Stimulated activated CD4-positive, alpha-beta T cell treated with anti-CD3 and anti-CD28 coated beads, Interleukin-15, amount 100 ng/mL, for 1 hour (primary cell): Measurements from ENCODE around the gene RUVBL1.

ENCODE experiments used
- DNase-seq, 2 donors: peaks; one replicate each; pipeline ENCODE4 v3.0.0-alpha.2; 2020; ENCODE audit warnings: low read depth in 1 of 2, low spot score in 1 of 2

Gene RUVBL1

DNA sequence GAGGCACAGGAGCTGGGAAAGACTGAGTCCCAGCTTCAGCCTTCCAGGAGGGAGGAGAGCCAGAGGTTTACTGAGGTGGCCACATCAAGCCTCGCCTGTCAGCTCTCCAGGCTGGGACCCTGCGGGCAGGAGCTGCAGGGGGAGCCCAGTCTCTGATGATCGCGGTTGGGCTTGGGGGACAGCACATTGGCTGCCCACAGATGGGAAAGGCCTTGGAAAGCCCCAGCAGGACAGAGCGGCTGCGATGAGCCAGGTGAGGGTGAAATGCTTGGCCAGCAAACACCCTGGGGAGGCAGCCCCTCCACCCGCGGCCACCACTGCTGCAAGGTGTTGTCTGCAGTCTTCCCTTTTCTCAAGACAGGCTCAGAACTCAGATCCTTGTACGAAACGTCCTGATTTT is 40.2 kb downstream of the RUVBL1 start:
- no peak for DNase-seq

DNA sequence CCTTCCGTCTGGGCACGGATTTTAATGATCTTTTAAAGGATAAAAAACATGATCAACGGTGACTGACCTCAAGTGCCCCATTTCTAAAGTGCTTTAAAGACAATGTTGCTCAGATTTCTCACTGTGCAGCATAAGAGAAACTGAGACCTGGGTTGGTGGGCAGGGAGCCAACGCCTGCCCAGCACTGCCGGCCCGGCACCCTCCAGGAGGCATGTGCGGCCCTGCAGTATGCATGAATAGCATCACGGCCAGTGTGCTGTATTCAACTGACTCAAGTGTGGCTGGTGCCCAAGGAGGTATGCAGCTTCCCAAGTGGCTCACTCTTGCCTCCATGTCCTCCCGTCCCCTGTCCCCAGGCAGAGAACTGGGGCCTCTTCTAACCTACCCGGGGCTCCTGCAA is 41.1 kb downstream of the RUVBL1 start:
- DNase-seq: no peak

DNA sequence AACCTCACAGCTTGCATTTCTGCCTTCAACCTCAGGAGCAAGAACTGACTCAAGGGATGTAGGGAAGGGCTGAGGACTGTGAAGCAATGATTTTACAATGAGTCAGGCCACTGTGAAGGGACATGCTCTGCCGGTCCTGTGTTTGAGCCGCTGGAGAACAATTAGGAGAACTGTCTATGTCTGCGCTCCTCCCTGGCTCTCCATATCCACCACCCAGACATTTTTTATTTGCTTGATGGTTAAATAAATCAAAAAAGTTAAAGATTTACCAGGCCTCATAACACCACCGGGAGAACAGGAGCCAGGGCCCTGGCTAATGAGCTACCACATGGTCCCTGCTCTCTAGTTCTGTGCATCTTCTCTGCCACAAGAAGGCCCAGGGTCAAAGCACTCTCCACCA is 41.8 kb downstream of the RUVBL1 start:
- no peak for DNase-seq

DNA sequence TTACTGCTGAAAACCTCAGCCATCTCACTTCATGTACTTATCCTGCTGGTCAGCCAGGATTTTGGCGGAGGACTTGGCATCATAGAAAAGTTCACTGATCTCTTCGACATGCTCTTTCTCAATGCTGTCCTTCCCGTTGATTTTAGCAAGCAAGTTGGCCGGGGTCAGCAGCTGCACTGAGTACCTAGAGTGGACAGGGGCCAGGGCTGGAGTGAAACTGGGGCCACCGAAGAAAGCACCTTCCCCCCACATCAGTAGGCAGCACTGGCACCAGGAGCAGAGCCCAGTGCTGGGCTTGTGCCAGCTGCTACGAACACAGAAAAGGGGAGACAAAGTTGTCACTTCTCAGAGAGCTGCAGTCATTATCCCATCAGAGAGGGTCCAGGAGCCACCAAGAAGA is 42.4 kb downstream of the RUVBL1 start:
- no peak for DNase-seq

DNA sequence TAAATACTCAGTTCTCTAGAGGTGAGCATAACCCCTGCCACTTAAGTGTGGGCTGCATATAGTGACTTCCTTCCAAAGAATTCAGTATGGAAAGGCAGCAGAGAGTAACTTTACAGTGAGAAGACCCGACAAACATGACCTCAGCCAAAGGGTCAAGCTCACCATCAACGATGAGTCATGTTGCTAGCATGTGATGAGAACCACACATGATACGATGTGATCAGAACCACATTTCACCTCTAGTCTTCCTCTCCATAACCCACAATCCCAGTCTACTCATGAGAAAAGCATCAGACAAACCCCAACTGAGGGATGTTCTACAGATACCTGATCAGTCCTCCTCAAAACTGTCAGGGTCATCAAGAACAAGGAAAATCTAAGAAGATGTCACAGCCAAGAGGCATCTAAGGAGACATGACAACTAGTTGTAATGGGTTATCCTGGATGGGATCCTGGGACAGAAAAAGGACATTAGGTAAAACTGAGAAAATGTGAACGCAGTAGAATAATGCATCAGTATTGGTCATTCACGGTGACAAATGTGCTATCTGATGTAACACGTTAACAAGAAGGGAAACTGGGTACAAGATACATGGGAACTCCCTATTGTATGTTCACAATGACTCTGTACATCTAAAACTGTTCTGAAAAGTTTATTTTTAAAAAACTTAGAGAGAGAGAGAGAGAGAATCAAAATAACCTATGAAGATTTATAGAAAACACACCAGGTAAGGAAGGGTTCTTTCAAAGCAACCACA is 43.1 kb downstream of the RUVBL1 start:
- no peak for DNase-seq

DNA sequence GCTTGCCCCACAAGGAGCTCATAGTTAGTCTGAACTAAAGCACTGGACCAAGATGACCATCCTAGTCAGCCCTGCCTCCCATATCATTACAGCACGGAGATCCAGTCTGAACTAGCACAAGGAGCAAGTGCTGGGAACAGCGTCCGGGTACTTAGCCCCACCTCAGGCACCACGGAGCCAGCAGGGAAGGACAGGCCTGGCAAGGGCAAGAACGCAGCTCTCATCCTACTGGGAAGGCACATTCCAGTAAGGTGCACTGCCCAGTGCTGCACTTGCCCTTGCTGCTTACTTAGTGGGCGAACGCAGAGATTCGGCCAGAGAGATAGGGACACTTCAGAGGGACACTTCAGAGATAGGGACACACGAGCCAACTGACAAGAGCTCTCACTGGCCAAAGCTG is 43.8 kb downstream of the RUVBL1 start:
- no peak for DNase-seq

DNA sequence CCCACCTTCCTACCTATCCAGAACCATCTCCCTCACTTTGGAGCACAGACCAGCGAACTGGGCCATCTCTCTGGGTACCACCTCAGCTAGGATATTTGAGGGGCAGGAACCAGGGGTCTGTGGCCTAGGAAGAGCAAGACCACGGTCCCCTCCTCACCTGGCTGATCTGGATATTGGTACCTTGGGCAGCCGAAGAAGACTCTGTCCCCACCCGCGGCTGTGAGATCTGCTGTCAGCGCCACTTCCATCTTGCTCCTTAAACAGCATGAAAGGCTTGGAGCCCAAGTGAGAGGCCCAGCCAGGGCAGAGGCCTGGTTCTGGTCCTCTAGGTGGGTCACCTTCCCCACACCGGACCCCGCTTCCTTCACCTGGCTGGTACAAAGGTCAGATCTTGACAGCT is 44.7 kb downstream of the RUVBL1 start:
- DNase-seq: no peak

DNA sequence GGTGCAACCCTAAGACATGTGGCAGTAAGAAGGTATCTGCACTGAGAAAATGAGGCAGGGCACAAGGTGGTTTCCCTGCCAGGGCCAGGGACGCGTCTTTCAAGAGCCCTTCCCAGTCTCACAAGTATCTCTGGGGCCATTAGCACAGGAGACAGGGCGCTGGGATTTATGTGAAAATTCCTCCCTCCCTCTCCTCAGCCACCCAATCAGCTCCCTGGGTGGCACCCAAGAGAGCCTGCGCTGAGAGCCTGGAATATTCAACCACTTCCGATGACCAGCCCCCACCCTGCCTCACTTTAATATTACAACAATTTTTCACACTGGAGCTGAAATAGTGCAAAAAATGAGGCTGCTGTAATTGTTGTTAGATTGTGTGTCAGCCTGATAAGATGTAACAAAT is 45.3 kb downstream of the RUVBL1 start:
- DNase-seq: no peak

DNA sequence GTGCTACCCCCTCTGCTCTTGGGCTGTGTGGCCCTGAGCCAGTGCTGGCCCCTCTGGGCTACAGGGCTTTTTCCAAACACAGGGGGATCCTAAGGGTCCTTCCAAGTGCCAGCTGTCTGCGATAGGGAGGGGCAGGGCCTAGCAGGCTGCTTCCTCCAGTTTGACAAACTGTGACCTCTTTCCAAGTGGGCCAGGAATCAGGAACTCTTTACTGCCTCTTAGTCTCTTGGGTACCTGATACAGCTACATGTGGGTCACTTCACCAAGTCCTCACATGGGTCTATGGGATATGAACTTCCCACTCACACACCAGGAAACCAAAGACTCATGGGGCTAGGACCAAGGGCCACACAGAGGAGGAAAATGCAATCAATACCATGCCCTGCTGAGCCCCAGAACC is 45.9 kb downstream of the RUVBL1 start:
- no peak for DNase-seq

DNA sequence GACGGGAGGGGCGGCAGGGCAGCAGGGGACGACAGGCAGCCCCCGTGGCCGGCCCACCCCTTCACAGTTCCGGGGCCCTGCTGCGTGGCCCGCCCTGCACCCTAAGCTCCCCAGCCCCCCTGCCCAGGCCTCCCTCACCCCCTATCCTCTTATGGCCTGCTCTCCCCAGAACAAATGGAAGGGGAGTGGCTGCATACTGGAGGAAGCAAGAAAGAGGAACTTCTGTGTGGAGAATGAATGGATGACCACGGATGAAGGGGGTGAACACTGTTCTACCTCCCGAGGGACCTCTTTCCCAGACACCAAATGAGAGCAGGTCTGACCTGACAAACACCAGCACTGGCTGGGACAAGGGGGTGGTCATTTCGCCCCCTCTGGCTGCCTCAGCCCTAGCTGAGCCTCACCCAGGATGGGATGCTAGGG is 46.4 kb downstream of the RUVBL1 start:
- DNase-seq: no peak

DNA sequence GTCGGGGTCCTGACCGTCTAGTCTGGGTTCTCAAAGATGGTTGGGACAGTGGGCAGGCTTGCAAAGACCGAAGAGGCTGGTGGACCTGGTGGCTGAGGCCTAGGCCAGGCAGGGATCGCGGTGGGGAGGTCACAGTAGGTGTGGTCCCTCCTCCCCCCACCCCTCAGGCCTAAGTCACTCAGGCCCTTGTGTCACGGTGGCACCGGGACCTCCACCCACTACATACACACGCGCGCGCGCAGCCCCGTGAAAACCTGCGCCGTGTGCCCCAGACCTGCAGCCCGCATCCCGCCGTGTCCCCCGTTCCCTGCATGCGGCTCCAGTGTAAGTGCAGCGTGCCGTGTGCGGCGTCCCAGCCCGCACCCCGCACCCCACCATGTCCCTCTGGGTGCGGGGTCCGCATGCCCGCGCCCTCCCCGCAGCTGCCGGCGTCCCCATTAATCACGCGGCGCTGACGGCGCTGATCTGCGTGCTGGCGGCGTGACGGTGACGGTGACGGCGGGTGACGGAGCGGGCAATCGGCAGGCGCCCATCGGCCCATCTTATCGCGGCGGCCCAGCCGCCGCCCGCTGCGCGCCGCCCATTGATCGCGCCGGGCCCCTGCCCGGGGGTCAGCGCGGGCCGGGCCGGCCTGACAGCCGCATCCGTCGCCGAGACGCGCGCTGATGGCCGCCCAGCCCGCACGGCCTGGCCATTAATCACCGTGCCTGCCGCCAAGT is 47.0 kb downstream of the RUVBL1 start:
- no peak for DNase-seq

DNA sequence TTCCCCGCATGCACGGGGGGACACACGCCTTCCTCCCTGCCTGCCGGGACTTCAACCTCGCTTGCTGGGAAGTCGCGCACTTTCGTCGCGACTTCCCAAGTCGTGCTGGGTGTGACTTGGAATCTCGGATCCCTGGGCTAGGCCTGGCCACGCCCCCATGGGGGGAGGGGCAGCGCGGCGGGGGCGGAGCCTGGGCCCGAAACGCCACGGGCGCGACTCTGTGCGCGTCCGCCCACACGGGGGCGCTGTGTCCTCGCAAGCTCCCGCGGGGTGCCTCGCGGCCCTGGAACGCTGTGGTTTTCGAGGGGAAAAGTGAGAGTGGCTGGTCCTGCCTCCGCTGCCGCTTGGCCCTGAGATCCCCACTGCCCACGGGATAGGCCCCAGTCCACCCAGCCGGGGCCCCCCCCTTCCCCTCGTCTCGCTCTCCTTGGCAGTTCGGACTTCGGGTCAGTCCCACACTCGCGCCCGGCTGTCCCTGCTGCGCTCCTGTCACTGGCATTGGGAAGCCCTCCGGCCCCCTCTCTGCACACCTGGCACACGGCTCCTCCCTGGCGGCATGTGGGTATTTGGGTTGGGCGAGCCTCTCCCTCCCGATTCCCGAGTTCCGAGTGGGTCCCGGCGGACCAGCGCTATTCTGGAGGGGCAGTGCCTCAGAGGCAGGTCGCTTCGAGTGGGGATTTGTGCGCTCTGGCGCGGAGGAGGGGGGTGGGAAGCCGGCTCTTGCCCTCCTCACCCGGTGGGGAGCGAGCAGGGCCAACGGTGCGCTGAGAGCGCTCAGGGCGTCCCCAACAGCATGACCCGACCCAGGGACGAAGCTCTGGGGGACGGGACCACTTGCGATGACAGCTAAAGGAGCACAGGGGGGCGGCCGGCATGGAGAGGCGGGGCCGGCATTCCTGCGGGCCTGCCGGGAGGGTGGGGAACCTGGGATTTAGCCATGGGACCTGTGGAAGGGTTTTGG is 47.8 kb downstream of the RUVBL1 start:
- peak; percentile 76 to 83 for DNase-seq

DNA sequence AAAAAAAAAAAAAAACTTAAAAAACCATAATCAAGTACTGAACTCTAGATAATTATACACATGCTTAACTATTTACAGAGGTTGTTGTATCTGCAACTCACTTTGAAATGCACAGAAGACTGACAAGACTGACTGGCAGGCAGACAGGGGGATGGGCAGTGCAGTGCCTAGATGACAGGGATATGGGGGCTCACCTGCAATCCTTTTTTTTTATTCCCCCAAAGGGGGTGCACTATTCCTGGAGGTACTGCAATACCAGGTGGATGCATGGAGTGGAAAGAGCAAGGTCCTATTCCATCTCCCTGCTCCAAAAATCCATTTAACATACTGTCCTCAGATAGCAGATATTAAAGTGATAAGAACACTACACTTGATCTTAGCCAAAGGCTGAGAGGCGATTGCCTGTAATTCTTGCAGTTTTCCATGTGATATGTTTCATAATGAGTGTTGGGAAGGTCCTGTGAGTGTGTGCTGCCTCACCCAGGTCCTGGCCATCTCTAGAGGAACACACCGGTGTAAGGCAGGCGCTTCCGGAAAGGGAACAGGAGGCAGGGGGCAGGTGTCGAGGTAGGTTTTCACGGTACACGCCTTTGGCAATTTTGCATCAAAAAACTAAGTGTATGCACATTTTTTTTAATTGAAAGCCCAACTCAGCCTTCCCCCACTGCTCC is 48.6 kb downstream of the RUVBL1 start:
- no peak for DNase-seq

DNA sequence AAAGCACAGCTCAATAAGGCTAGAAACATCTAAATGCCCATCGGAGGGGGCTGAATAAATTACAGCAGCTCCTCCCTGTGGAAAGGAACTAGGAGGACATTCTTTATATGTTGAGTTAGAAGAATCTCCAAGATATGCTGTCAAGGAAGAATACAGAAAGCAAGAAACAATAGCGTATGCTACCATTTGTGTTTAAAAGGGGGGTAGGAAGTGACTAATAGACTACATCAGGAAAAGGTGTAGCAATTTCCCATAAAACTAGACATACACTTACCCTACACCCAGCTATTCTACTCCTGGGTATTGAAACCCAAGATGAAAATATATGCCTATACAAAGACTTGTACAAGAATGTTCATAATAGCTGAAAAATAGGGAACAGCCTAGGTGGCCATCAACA is 49.8 kb downstream of the RUVBL1 start:
- DNase-seq: no peak

DNA sequence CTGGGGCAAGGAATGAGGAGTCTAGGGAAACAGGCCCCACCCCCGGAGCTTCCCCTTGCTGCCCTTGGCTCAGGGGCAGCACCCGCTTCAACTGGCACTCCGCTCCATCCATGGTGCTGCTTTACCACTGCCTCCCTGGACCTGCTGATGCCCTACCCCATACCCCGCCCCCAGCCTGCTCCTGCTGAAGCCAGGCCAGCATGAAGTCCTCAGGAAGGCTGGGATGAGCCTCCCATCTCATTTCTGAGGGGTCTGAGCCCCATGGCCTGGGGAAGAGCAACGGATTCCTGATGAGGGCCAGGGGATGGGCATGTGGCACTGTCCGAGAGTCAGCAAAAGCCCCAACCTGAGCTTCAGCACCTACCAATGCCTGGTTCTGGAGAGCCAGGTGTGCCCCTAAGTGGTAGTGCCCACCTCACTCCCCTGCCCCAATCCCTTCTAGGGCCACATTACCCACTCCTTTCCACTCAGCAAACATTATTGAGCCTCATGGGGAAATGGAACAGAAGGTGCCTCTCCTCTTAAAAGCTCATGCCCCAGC is 50.4 kb downstream of the RUVBL1 start:
- DNase-seq: no peak

DNA sequence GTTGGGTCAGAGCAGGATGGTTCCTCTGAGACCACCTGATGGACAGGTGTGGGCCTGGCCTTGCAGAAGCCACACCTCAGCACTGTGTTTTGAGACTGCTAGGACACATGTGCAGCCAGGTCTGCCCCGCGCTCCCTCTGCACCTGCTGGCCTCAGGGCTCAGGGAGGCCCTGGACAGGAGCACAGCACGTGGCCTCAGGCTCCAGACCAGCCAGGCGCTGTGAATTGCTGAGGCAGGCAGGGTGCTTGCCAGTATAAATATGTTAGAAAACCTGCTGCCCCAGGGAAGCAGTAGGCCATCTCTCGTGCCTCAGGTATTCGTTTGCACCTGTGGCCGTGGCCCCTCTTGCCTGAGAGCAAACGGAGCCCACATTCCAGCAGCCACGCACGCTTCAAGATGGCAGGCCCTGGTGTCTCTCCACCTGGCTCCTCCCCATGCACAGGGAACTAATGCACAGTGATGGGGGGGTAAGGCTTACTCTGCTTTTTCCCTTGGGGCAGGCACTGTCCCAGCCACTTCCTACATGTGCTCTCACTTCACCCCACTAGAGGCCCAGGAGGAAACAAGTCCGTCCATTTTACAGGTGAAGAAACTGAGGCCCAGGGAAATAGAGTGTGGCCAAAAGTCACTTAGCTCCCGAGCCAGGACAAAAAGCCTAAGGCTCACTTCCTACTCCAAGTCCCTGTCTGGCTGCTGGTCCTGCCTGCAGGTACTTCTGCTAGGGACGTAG is 51.0 kb downstream of the RUVBL1 start:
- no peak for DNase-seq

DNA sequence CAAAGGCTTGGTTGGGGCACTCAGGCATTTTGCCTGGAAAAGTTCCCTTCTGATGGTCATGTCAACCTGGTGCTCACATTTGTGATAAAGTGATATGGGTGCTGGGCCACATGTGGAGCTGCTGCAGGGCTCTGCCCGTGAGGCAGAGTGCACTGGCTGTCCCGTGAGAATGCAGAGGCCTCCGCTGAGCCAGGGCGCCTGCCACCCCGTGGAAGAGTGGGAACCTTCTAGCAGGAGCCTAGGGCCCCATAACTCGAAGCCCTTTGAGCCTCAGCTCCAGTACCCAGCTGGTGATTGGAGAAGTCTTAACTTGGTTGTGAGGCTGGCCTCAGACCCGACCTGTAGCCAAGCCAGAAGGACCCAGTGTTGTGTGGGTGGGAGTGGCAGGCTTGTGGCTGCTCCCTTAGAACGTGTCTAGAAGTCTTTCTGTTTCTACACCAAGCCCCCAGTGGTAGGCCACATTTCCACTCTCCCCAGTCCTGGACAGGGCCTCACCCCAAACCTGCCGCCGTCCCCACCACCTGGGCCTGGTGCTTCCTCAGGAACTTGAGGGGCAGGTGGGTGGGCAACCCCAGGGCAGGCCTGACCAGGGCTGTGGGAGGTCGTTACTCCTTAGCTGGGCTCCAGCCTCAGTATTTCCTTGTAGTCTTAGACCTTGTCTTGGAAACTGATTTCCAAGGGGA is 51.7 kb downstream of the RUVBL1 start:
- no peak for DNase-seq

DNA sequence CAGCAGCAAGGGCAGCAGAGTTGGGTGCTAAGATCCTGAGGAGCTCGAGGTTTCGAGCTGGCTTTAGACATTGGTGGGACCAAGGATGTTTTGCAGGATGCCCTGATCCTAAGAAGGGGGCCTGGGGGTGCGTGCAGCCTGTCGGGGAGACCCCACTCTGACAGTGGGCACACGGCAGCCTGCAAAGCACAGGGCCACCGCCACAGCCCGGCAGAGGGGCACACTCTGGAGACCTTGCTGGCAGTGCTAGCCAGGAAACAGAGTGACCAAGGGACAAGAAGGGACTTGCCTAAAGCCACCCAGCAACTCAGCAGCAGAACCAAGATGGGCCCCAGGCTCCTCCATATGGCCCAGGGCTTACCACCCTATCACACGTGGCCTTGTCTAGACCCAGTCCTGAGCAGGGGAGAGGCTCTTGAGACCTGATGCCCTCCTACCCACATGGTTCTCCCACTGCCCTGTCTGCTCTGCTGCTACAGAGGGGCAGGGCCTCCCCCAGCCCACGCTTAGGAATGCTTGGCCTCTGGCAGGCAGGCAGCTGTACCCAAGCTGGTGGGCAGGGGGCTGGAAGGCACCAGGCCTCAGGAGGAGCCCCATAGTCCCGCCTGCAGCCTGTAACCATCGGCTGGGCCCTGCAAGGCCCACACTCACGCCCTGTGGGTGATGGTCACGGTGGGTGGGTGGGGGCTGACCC is 52.6 kb downstream of the RUVBL1 start:
- no peak for DNase-seq

DNA sequence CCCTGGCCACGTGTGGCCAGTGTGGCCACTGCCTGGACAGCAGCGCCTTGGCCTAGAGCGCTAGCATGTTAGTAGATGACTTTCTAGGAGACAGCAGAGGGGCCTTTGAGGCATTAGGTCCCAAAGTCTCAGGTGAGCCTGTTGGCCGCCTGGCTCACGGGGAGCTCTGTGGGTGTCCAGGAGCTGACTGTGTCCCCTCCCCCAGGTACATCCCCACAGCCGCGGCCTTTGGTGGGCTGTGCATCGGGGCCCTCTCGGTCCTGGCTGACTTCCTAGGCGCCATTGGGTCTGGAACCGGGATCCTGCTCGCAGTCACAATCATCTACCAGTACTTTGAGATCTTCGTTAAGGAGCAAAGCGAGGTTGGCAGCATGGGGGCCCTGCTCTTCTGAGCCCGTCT is 54.3 kb downstream of the RUVBL1 start:
- DNase-seq: no peak
